ENCODE results near the gene FCRL5.

The FCRL5 gene

GRCh38 chr1:157551694-157552693 is at the start of gene FCRL5:
Gene FCRL5, minus strand, starts transcription at chr1:157552515. Its CDS starts 153 bp downstream, at chr1:157552362.
- H3K36me3 ChIP-seq (ENCODE audit: control insufficient read depth, insufficient read depth, low read length) = no peaks in the 10 kb centered on the region
- no peak for TF ChIP-seq CTCF (IDR thresholded peaks at IDR 0.05)
- H3K27ac ChIP-seq = no peak within 1 kb of the TSS
- H3K27me3 ChIP-seq (ENCODE audit: control insufficient read depth, insufficient read depth, low read length) = no peaks in the 10 kb centered on the region
- H3K4me1 ChIP-seq = no peaks in the 10 kb centered on the region
- H2AFZ ChIP-seq = no peak within 1 kb of the TSS
- no peaks in the 10 kb centered on the region for H3K9me3 ChIP-seq (ENCODE audit: control insufficient read depth, low read length)
- H3K4me3 ChIP-seq (ENCODE audit: low read depth, low read length) = no peak within 1 kb of the TSS
- H3K4me2 ChIP-seq (ENCODE audit: low read length) = no peak within 1 kb of the TSS
- no peaks in the 10 kb centered on the region for H3K79me2 ChIP-seq
- no peak within 1 kb of the TSS for H3K9ac ChIP-seq

- H3K79me2 ChIP-seq = no peaks in the 10 kb centered on the region
- no peaks in the 10 kb centered on the region for H3K27me3 ChIP-seq (ENCODE audit: control insufficient read depth, insufficient read depth, low read length)
- H3K4me3 ChIP-seq (ENCODE audit: low read depth, low read length) = no peak overlapping the region
- no peak overlapping the region for H3K4me2 ChIP-seq (ENCODE audit: low read length)
- H3K9me3 ChIP-seq (ENCODE audit: control insufficient read depth, low read length) = no peaks in the 10 kb centered on the region
- H3K9ac ChIP-seq = no peak overlapping the region
- H2AFZ ChIP-seq = no peak overlapping the region
- no peak for TF ChIP-seq CTCF (IDR thresholded peaks at IDR 0.05)
- no peaks in the 10 kb centered on the region for H3K36me3 ChIP-seq (ENCODE audit: control insufficient read depth, insufficient read depth, low read length)
- no peak overlapping the region for H3K27ac ChIP-seq
- no peaks in the 10 kb centered on the region for H3K4me1 ChIP-seq
Measured at GRCh38 chr1:157600236-157600635, 47.9 kb upstream of the FCRL5 start.

DNA sequence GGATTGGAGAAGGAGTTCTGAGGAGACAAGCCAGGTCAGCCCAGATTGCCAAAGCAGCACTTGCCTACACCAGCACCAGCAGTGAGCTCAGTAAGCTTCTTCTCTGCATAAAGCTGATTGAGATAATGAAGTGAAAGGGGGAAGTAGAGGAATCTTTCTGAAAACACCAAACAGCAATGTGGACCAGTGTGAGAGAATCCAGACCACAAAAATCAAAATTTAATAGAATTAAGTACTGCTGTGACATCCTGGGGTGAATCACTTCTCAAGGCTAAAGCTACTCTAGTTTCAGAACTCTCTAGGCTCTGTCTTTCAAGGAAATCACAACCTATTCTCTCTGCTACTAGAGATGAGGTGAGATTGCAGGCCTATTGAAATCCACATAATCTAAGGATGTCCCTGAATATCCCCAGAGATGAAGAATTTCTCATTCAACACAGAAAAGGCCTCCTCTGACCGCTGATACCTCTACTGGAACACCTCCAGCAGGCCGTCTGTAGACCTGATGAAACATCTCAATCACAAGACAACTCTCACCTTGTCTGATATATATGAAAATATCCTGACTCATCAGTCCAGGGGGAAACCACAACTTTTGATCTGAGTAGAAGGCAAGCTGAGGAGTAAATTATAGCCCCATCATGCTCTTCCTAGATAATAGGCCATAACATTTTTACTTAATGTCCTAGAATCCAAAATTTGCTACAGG is 45.8 kb upstream of the FCRL5 start, which contains the start of gene FCRL4:
FCRL4 (minus strand) TSS at position 127 of the 709 bp plus-strand sequence. CDS start 141 bp downstream, outside the sequence.
- Histone ChIP-seq H3K4me3 (ENCODE audit: low read depth, low read length) (no peak within 1 kb of the TSS), H3K9me3 (ENCODE audit: control insufficient read depth, low read length) (no peaks in the 10 kb centered on the region), H3K27me3 (ENCODE audit: control insufficient read depth, insufficient read depth, low read length) (no peaks in the 10 kb centered on the region), H3K36me3 (ENCODE audit: control insufficient read depth, insufficient read depth, low read length) (no peaks in the 10 kb centered on the region), H3K79me2 (no peaks in the 10 kb centered on the region), H3K27ac (no peak within 1 kb of the TSS), H2AFZ (no peak within 1 kb of the TSS), H3K4me1 (no peaks in the 10 kb centered on the region), H3K4me2 (ENCODE audit: low read length) (no peak within 1 kb of the TSS), H3K9ac (no peak within 1 kb of the TSS)
- no peak for TF ChIP-seq CTCF (IDR thresholded peaks at IDR 0.05)

- Histone ChIP-seq H3K27ac (no peak overlapping the region), H3K4me3 (ENCODE audit: low read depth, low read length) (no peak overlapping the region), H3K4me2 (ENCODE audit: low read length) (no peak overlapping the region), H3K79me2 (no peaks in the 10 kb centered on the region), H3K9ac (no peak overlapping the region), H2AFZ (no peak overlapping the region), H3K36me3 (ENCODE audit: control insufficient read depth, insufficient read depth, low read length) (no peaks in the 10 kb centered on the region), H3K27me3 (ENCODE audit: control insufficient read depth, insufficient read depth, low read length) (no peaks in the 10 kb centered on the region), H3K4me1 (no peaks in the 10 kb centered on the region), H3K9me3 (ENCODE audit: control insufficient read depth, low read length) (no peaks in the 10 kb centered on the region)
- no peak for TF ChIP-seq CTCF (IDR thresholded peaks at IDR 0.05)
Measured at GRCh38 chr1:157596384-157596783, 44.1 kb upstream of the FCRL5 start.

All from parathyroid adenoma (tissue), 2 donors.